HG02970 (cell line): Measurements from ENCODE around the gene ATP5PO.

Source experiments
- ATAC-seq: cut with Tn5 transposase; IDR thresholded peaks from one replicate; pipeline ENCODE4 v1.9.1; 2021; ENCODE audit warnings: mild to moderate bottlenecking, moderate library complexity, moderate number of reproducible peaks; ENCODE audit not compliant: unreplicated experiment, low FRiP score

The ATP5PO gene

DNA sequence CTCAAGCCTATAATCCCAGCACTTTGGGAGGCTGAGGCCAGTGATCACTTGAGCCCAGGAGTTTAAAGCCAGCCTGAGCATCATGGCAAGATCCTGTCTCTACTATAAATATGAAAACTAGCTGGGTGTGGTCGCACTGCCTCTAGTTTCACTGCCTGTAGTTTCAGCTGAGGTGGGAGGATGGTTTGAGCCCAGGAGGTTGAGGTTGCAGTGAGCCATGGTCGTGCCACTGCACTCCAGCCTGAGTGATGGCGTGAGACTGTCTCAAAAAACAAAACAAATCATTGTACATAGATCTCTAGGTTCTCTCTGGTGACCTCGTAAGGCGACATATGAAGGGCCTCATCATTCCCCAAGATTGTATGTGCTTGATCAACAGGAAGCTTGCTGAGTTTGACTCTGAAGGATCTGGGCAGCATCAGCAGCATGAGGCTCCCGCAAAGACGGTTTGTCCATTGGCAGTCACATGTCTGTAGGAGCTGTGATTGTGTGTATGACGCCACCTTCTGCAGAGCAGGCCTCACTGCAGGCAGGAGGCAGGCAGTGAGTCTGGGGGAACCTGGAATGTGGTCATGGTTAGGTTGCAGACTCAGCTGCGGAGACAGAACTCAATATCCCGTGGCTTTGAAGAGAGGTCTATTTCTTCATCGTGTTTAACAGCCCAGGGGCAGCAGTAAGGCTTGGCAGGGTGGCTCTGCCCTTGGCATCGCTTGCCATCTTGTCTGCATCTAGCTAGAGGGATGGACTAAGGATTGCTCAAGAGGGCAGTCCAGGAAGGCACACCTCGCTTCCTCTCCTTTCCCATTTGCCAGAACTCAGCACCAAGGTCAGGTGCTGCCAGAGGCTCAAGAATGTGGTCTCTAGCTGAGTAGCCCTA, 14.0 kb downstream of the ATP5PO start:
- ATAC-seq: no peak

DNA sequence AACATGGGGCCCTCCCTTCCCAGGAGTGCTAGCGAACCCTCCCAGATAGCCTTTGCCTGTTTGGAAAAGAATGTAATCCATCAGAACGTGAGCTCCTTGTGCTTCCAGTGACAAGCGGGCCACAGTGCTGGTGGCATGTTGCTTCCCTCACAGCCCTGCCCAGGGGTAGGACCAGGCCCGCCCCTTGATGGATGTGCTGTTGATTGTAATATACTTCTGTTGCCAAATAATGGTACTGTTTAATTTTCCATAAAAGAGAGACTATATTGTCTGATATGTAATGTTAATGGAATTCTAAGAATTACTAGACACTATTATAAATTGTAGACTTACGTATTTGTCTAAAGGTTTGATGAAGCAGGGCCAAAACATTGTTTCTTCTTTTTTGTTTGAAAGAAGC, 16.4 kb downstream of the ATP5PO start:
- no peak for ATAC-seq

DNA sequence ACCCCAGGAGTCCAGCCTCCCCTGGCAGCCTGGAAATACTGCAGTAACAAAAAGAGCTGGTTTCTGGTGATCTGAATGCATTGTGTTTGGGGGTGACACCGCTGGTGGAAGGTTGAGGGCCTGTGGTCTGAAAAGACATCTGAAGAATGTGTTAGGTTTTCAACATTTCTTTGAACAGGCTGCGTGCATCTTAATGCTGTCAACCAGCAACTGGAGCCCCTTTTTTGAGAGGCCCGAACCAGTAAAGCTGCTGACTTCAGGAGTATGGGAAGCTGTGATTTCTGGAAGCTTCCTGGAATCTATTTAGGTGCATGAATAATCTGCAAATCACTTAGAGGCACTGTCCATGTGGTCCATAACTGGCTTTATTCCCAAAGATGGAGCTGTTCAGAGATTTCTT, 17.0 kb downstream of the ATP5PO start:
- ATAC-seq: no peak

DNA sequence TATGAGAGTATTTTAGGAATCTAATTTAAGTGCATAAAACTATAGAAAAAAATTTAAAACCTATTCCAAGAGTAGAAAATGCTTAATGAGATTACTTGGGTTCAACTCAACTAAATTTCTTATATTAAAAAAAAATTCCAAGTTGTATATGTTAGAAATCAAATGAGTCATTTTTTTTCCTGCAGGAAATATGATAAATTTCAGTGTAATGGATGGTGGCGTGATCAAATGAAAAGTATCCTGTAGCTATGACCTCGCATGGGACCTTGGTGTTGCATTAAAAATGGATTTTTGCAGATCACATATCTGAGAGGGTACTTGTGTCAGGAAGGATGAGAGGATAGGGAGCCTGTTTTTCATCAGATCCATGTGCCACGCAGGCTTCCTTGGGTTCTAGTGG, 17.9 kb downstream of the ATP5PO start:
- no peak for ATAC-seq

- no peak for ATAC-seq
Observed at GRCh38 chr21:33897098-33897497, 18.5 kb downstream of the ATP5PO start.

DNA sequence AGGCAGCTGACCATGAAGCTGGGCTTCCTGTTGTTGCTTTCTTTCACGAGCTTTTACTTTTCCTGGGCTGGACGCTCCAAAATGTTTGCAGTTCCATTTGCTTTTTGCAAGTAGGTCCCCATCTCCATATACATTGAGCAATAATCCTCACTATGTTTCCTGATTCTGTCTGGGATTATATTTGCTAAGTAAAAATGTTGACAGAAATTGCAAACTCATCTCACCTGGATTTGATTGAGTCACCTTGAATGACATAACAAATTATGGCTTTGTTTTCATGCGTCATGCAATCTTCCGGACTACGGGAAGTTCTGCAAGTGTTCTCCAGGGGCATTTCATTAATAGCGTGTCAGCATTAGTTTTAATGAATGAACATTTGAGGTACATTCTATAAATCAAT, 18.9 kb downstream of the ATP5PO start:
- ATAC-seq: no peak

DNA sequence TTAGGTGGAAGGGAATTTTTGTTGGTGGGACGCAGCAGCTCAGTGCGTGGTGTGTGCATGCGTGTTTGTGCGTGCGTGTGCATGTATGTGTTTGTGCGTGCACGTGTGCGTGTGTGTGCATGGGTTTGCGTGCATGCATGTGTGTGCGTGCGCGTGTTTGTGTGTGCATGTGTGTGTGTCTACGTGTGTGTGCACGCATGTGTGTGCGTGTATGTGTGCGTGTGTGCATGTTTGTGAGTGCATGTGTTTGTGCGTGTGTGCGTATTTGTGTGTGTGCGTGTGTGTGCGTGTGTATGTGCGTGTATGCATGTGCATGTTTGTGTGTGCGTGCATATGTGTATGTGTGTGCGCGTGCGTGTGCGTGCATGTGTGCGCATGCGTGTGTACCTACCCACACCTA, 20.2 kb downstream of the ATP5PO start:
- ATAC-seq: no peak

GRCh38 chr21:33894736-33895288, 20.8 kb downstream of the ATP5PO start:
- no peak for ATAC-seq

DNA sequence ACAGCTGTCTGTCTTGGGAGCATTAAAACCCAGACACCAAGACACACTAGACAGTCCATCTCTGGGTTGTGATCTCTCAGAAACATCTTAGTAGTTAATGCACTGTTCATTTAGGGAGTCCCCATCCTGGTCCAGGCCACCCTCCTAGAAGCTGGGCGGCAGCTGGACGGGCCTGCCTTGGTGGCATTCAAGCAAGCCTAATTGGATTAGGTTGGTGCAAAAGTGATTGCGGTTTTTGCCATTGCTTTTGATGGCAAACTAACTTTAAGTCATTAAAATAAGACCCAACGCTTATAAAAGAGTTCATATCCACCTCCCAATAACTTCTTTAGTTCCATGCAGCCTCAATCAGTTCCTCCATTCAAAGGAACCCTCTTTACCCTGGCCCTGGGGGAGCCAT, 21.7 kb downstream of the ATP5PO start:
- no peak for ATAC-seq

- ATAC-seq: no peak
Observed at GRCh38 chr21:33892853-33893252, 22.8 kb downstream of the ATP5PO start.

DNA sequence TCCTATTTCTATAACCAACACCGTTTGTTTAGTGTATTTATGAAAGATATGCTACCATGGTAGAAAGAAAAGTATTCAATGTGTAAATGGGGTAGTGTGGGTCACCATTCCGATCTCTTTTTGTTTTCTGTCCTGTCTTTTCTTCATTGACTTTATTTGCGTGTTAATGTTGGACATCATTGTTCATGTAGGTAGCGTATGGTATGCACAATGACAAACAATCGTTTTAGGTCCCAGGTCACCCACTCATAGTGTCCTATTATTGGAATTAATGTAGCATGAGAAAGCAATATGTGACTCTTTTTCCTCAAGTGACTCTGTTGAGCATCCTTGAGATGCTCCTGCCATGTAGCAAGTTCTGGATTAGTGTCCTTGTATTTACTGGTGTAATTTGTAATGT, 25.4 kb downstream of the ATP5PO start:
- no peak for ATAC-seq

GRCh38 chr21:33886321-33886720, 29.3 kb downstream of the ATP5PO start:
- no peak for ATAC-seq

DNA sequence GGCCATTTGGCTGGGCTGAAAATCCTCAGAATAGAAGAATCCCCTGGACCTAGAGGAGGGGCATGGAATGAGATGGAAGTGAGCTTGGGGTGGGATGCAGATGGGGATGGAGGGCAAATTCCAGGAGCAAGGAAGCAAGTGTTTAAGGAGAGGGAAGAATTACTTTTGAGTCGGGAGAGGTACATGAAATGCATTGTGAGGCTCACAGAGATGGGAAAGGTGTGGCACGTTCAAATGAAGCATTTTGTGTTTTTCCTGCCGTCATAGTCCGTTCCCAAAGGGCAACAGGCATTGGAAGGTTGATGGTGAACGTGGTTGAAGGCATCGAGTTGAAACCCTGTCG, 30.5 kb downstream of the ATP5PO start:
- ATAC-seq: no peak

DNA sequence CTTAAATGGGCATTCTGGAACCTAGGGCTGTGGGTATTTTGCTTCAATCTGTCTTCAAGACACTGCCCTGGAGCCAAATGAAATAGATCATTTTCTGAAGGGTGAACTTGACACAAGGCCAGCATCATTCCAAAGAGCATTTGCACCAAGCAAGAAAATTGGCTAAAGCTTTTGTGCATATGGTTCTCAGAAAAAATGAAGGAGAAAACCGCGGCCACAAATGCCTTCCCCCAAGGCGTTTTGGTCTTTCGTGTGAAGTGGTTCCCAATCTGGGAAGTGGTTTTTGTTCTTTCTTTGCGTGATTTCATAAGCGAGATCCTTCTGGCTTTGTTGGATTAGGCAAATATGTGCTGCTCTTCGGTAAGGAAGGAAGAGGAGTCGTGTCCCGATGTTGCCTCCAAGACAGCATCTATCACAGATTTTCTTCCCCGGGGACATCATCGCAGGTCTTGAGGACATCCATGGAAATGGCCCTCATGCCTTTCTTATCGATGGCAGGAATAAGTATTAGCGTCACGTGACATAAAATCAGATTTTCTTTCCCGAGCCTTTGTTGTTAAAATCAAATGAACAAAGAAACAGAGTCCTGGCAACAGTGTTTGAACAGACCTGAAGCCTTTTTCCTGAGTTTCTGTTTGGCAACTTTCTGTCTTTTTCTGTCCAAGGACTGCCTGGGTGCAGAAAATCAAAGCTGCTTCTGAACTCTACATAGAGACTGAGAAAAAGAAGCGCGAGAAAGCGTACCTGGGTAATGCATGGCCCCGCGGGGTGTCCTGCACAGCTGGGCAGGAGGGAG, 31.0 kb downstream of the ATP5PO start:
- no peak for ATAC-seq

- ATAC-seq: no peak
Observed at GRCh38 chr21:33883118-33883517, 32.5 kb downstream of the ATP5PO start.

GRCh38 chr21:33881689-33882440, 33.7 kb downstream of the ATP5PO start:
- no peak for ATAC-seq

- ATAC-seq: no peak
Observed at GRCh38 chr21:33880626-33881025, 35.0 kb downstream of the ATP5PO start.

DNA sequence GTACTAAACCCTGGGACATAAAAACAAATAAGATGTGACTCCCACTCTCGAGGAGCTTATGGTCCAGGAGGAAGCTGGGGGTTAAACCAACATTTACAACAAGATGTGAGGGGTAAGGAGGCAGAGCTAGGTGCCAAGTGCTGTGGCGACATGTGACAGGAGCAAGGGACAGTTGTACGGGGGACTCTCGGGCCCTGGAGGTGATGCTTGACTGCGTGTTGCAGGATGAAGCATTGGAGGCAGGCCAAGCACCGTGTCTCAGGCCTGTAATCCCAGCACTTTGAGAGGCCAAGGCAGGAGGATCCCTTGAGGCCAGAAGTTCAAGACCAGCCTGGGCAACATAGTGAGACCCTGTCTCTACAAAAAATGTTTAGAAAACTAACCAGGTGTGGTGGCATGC, 36.8 kb downstream of the ATP5PO start:
- ATAC-seq: no peak

DNA sequence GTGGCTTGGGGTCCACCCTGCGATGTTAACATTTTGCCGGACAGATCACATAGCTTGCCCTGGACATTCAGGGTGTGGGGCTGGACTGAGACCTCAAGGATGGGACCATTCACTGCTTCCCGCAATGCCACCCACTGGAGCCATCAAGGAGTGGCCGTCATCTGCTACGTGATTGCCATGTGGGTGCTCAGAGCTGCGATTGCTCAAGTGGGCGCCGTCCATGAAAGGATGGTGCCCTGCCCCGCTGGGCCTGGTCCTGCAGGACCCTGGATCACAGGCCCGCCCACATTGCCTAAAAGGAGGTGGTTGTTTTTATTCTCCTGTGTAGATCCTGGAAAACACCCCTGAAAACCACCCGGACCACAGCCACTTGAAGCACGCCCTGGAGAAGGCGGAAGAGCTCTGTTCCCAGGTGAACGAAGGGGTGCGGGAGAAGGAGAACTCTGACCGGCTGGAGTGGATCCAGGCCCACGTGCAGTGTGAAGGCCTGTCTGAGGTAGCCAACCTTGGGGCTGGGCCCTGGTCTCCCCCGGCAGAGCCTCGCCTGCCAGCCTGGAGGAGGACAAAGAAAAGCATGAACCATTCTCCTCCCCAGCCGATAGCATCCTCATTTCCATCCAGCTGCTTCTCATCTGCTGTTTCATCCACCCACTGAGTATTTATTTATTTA, 40.4 kb downstream of the ATP5PO start:
- no peak for ATAC-seq

GRCh38 chr21:33874161-33874560, 41.4 kb downstream of the ATP5PO start:
- ATAC-seq: no peak
